ENCODE measurements around the gene NPIPB6.

DNA sequence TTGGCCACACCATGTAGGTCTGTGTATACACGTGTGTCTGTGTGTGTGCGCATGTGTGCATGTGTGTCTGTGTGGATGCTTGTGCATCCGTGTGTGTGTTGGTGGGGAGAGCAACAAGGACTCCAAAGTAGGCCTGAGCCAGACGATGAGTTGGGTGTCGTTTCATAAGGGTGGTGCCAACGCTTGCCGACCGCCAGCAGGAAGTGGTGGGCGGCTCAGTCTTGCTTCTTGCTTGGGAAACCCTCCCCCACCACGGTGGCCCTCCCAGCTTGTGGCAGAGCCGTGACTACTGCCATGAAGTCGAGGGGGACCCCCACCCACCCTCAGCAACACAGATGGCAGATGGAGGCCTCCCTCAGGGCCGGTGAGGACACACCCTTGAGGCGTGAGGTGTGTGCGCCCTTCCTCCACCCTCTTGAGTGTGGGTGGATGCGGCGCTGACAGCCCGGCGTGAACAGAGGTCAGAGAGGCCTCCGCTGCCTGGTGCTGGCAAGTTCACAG is 53.4 kb downstream of the NPIPB6 start:
- TF ChIP-seq, protein P1, sequence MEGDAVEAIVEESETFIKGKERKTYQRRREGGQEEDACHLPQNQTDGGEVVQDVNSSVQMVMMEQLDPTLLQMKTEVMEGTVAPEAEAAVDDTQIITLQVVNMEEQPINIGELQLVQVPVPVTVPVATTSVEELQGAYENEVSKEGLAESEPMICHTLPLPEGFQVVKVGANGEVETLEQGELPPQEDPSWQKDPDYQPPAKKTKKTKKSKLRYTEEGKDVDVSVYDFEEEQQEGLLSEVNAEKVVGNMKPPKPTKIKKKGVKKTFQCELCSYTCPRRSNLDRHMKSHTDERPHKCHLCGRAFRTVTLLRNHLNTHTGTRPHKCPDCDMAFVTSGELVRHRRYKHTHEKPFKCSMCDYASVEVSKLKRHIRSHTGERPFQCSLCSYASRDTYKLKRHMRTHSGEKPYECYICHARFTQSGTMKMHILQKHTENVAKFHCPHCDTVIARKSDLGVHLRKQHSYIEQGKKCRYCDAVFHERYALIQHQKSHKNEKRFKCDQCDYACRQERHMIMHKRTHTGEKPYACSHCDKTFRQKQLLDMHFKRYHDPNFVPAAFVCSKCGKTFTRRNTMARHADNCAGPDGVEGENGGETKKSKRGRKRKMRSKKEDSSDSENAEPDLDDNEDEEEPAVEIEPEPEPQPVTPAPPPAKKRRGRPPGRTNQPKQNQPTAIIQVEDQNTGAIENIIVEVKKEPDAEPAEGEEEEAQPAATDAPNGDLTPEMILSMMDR (IDR thresholded peaks at IDR 0.05; ENCODE audit: low read depth, low read length, missing input control): no peak
- no peak for TF ChIP-seq ZBTB33 (IDR thresholded peaks at IDR 0.05)
- TF ChIP-seq FOXA1 (IDR thresholded peaks at IDR 0.05): no peak
- no peak for TF ChIP-seq SP1 (IDR thresholded peaks at IDR 0.05)
- no peak for TF ChIP-seq EGR1 (IDR thresholded peaks at IDR 0.05; ENCODE audit: low read depth in 2 of 2)

All from liver (tissue), 3 donors.